Measurements from ENCODE around the gene KCNG4.
"Not testable (repeated sequence)": the region's sequence is repeated elsewhere in the genome, so short reads cannot be mapped to it uniquely, and the experiment has no call there.

KCNG4 gene

GRCh38 chr16:84212631-84213030 is 27.2 kb downstream of the KCNG4 start:
- Histone ChIP-seq H3K27me3 (replicated peaks; ENCODE audit: control insufficient read depth, insufficient read depth, low read length, poor library complexity, severe bottlenecking) (no peaks in the 10 kb centered on the region), H3K4me3 (ENCODE audit: insufficient read depth, low read depth, low read length, poor library complexity, severe bottlenecking) (no peak overlapping the region), H3K4me1 (ENCODE audit: control insufficient read depth, insufficient read depth, low read length, poor library complexity, severe bottlenecking) (no peaks in the 10 kb centered on the region), H3K36me3 (ENCODE audit: control insufficient read depth, insufficient read depth, low read length) (no peaks in the 10 kb centered on the region), H3K9me3 (ENCODE audit: control insufficient read depth, low read length) (no peaks in the 10 kb centered on the region), H3K27ac (ENCODE audit: insufficient read depth, low read length, poor library complexity, severe bottlenecking) (no peak overlapping the region)
- no peak for DNase-seq

- Histone ChIP-seq H3K4me3 (ENCODE audit: insufficient read depth, low read depth, low read length, poor library complexity, severe bottlenecking) (no peak overlapping the region), H3K27ac (ENCODE audit: insufficient read depth, low read length, poor library complexity, severe bottlenecking) (no peak overlapping the region), H3K9me3 (ENCODE audit: control insufficient read depth, low read length) (no peaks in the 10 kb centered on the region), H3K36me3 (ENCODE audit: control insufficient read depth, insufficient read depth, low read length) (no peaks in the 10 kb centered on the region), H3K27me3 (replicated peaks; ENCODE audit: control insufficient read depth, insufficient read depth, low read length, poor library complexity, severe bottlenecking) (no peaks in the 10 kb centered on the region), H3K4me1 (ENCODE audit: control insufficient read depth, insufficient read depth, low read length, poor library complexity, severe bottlenecking) (no peaks in the 10 kb centered on the region)
- no peak for DNase-seq
Measured at GRCh38 chr16:84212154-84212553, 27.7 kb downstream of the KCNG4 start.

DNA sequence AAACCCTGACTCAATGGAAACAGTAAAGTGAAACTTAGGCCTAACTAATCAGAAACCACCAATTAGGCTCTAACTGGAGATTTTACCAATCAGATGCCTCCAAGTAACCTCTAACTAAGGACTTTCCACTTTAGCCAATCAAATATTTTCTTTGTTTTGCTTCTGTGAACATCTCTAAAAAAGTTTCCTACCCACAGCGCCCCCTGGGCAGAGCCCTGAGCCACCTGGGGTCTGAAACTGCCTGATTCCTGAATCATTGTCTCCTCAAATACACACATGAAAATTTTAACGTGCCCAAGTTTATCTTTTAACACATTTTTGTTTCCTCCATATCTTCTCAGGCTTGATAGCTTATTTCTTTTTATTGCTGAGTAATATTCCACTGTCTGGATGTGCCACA is 29.8 kb downstream of the KCNG4 start:
- H3K27me3 ChIP-seq (replicated peaks; ENCODE audit: control insufficient read depth, insufficient read depth, low read length, poor library complexity, severe bottlenecking) = no peaks in the 10 kb centered on the region
- no peak overlapping the region for H3K4me3 ChIP-seq (ENCODE audit: insufficient read depth, low read depth, low read length, poor library complexity, severe bottlenecking)
- H3K9me3 ChIP-seq (ENCODE audit: control insufficient read depth, low read length) = no peaks in the 10 kb centered on the region
- DNase-seq = no peak
- no peak overlapping the region for H3K27ac ChIP-seq (ENCODE audit: insufficient read depth, low read length, poor library complexity, severe bottlenecking)
- no peaks in the 10 kb centered on the region for H3K4me1 ChIP-seq (ENCODE audit: control insufficient read depth, insufficient read depth, low read length, poor library complexity, severe bottlenecking)
- no peaks in the 10 kb centered on the region for H3K36me3 ChIP-seq (ENCODE audit: control insufficient read depth, insufficient read depth, low read length)

GRCh38 chr16:84207879-84208278 is 31.9 kb downstream of the KCNG4 start:
- H3K4me3 ChIP-seq (ENCODE audit: insufficient read depth, low read depth, low read length, poor library complexity, severe bottlenecking) = no peak overlapping the region
- H3K27me3 ChIP-seq (replicated peaks; ENCODE audit: control insufficient read depth, insufficient read depth, low read length, poor library complexity, severe bottlenecking) = no peaks in the 10 kb centered on the region
- no peaks in the 10 kb centered on the region for H3K9me3 ChIP-seq (ENCODE audit: control insufficient read depth, low read length)
- H3K27ac ChIP-seq (ENCODE audit: insufficient read depth, low read length, poor library complexity, severe bottlenecking) = no peak overlapping the region
- no peaks in the 10 kb centered on the region for H3K4me1 ChIP-seq (ENCODE audit: control insufficient read depth, insufficient read depth, low read length, poor library complexity, severe bottlenecking)
- no peaks in the 10 kb centered on the region for H3K36me3 ChIP-seq (ENCODE audit: control insufficient read depth, insufficient read depth, low read length)
- no peak for DNase-seq

GRCh38 chr16:84207251-84207650 is 32.6 kb downstream of the KCNG4 start:
- no peaks in the 10 kb centered on the region for H3K36me3 ChIP-seq (ENCODE audit: control insufficient read depth, insufficient read depth, low read length)
- H3K9me3 ChIP-seq (ENCODE audit: control insufficient read depth, low read length) = no peaks in the 10 kb centered on the region
- H3K4me3 ChIP-seq (ENCODE audit: insufficient read depth, low read depth, low read length, poor library complexity, severe bottlenecking) = no peak overlapping the region
- DNase-seq = no peak
- H3K27ac ChIP-seq (ENCODE audit: insufficient read depth, low read length, poor library complexity, severe bottlenecking) = no peak overlapping the region
- H3K27me3 ChIP-seq (replicated peaks; ENCODE audit: control insufficient read depth, insufficient read depth, low read length, poor library complexity, severe bottlenecking) = no peaks in the 10 kb centered on the region
- H3K4me1 ChIP-seq (ENCODE audit: control insufficient read depth, insufficient read depth, low read length, poor library complexity, severe bottlenecking) = no peaks in the 10 kb centered on the region

DNA sequence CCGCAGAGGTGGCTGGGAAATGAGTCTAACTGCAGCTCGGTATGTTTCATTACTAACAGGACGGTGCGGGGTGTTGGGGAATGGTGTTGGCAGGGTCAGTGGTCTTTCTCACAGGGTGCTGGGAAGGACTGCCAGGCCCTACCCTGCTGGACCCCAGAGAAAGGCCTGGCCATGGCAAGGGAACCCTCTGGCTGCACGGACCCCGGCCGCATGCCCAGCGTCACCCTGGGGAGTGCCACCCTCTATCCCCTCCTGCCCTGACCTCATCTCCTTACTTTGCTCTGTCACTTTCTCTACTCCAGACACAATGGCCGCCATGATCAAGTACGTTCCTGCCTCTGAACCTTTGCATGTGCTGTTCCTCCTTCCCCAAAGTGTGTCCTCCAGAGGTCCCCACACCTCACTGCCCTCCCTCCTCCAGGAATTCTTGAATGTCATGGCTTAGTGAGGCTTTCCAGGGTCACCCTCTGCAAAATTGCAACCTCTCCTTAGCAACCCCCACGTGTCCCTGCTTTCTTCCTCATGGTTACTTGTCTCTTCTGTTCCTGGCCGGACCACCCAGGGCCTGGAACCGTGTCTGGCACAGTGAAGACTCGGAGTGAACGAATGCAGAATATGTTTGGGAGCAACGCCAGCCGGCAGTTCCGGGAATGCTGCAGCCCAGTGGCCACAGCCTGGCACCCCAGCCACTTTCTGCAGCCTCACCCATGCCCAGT is 33.7 kb downstream of the KCNG4 start:
- H3K4me3 ChIP-seq (ENCODE audit: insufficient read depth, low read depth, low read length, poor library complexity, severe bottlenecking) = no peak overlapping the region
- no peaks in the 10 kb centered on the region for H3K27me3 ChIP-seq (replicated peaks; ENCODE audit: control insufficient read depth, insufficient read depth, low read length, poor library complexity, severe bottlenecking)
- no peak overlapping the region for H3K27ac ChIP-seq (ENCODE audit: insufficient read depth, low read length, poor library complexity, severe bottlenecking)
- no peaks in the 10 kb centered on the region for H3K4me1 ChIP-seq (ENCODE audit: control insufficient read depth, insufficient read depth, low read length, poor library complexity, severe bottlenecking)
- H3K36me3 ChIP-seq (ENCODE audit: control insufficient read depth, insufficient read depth, low read length) = no peaks in the 10 kb centered on the region
- no peak for DNase-seq
- H3K9me3 ChIP-seq (ENCODE audit: control insufficient read depth, low read length) = no peaks in the 10 kb centered on the region

DNA sequence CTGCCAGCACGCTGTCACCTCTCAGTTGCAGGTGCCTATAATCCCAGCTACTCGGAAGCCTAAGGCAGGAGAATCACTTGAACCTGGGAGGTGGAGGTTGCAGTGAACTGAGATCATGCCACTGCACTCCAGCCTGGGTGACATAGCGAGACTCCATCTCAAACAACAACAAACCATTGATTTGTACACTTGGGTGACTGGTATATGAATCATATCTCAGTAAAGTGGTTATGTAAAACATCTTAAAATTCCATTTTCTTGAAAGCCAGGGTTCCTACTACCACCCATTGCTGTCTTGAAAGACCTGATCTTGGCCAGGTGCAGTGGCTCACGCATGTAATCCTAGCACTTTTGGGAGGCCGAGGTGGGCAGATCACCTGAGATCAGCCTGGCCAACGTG is 34.7 kb downstream of the KCNG4 start:
- not testable (repeated sequence) for DNase-seq; H3K4me3 ChIP-seq (ENCODE audit: insufficient read depth, low read depth, low read length, poor library complexity, severe bottlenecking); H3K36me3 ChIP-seq (ENCODE audit: control insufficient read depth, insufficient read depth, low read length); H3K9me3 ChIP-seq (ENCODE audit: control insufficient read depth, low read length); H3K27me3 ChIP-seq (replicated peaks; ENCODE audit: control insufficient read depth, insufficient read depth, low read length, poor library complexity, severe bottlenecking); H3K4me1 ChIP-seq (ENCODE audit: control insufficient read depth, insufficient read depth, low read length, poor library complexity, severe bottlenecking); H3K27ac ChIP-seq (ENCODE audit: insufficient read depth, low read length, poor library complexity, severe bottlenecking)

DNA sequence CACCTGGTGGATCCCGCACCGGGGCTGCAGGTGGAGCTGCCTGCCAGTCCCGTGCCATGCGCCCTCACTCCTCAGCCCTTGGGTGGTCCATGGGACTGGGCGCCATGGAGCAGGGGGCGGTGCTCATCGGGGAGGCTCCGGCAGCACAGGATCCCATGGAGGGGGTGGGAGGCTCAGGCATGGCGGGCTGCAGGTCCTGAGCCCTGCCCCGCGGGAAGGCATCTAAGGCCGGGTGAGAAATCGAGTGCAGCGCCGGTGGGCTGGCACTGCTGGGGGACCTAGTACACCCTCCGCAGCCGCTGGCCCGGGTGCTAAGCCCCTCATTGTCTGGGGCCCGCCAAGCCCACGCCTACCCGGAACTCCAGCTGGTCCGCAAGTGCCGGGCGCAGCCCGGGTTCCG is 35.3 kb downstream of the KCNG4 start:
- DNase-seq; H3K4me3 ChIP-seq (ENCODE audit: insufficient read depth, low read depth, low read length, poor library complexity, severe bottlenecking); H3K4me1 ChIP-seq (ENCODE audit: control insufficient read depth, insufficient read depth, low read length, poor library complexity, severe bottlenecking); H3K27ac ChIP-seq (ENCODE audit: insufficient read depth, low read length, poor library complexity, severe bottlenecking); H3K9me3 ChIP-seq (ENCODE audit: control insufficient read depth, low read length); H3K36me3 ChIP-seq (ENCODE audit: control insufficient read depth, insufficient read depth, low read length); H3K27me3 ChIP-seq (replicated peaks; ENCODE audit: control insufficient read depth, insufficient read depth, low read length, poor library complexity, severe bottlenecking): not testable (repeated sequence)

DNA sequence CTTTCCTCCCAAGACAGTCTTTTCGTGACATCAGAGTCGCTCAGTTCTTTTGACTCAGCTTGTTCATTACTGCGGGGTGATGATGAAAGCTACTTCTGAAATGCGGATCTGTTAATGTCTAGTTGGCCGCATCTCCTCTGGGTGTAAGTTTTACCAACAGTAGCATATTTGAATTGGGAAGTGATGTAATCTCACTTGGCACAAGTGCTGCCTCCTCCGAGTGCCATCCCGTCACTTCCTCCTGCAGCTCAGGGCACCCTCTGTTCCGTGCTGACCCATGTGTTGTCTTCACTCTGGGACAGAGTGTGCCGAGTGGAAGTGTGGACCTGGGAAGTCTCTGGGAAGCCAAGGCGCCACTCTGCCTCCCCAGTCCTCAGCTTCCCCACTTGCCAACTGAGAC is 40.0 kb downstream of the KCNG4 start:
- H3K4me1 ChIP-seq (ENCODE audit: control insufficient read depth, insufficient read depth, low read length, poor library complexity, severe bottlenecking) = no peaks in the 10 kb centered on the region
- no peak overlapping the region for H3K4me3 ChIP-seq (ENCODE audit: insufficient read depth, low read depth, low read length, poor library complexity, severe bottlenecking)
- no peak overlapping the region for H3K27ac ChIP-seq (ENCODE audit: insufficient read depth, low read length, poor library complexity, severe bottlenecking)
- no peak for DNase-seq
- no peaks in the 10 kb centered on the region for H3K9me3 ChIP-seq (ENCODE audit: control insufficient read depth, low read length)
- H3K27me3 ChIP-seq (replicated peaks; ENCODE audit: control insufficient read depth, insufficient read depth, low read length, poor library complexity, severe bottlenecking) = no peaks in the 10 kb centered on the region
- H3K36me3 ChIP-seq (ENCODE audit: control insufficient read depth, insufficient read depth, low read length) = no peaks in the 10 kb centered on the region

DNA sequence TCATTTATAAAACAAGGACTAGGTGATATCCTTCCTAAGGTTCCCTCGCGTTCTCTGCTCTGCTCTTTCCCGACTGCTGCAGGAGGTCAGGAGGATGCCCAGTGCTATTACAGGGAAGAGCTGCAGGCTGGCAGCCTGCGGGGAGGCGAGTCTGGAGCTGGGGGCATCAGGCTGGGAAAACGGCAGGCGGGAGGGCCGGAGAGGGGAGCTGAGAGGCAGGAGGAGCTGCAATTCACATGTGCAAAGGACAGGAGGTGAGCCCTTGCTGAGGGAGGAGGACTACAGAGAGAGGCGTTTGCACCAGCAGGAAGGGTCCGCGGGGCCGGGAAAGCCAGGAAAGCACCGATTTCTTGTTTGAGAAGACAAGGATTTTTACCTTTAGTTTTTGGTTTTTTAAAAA is 40.7 kb downstream of the KCNG4 start:
- no peaks in the 10 kb centered on the region for H3K9me3 ChIP-seq (ENCODE audit: control insufficient read depth, low read length)

More for the DNA sequence above, 40.7 kb downstream of the KCNG4 start:
- peaks cover 3% of the 10 kb centered on the region for H3K4me1 ChIP-seq (ENCODE audit: control insufficient read depth, insufficient read depth, low read length, poor library complexity, severe bottlenecking)
- DNase-seq = no peak
- H3K27ac ChIP-seq (ENCODE audit: insufficient read depth, low read length, poor library complexity, severe bottlenecking) = no peak overlapping the region
- no peaks in the 10 kb centered on the region for H3K27me3 ChIP-seq (replicated peaks; ENCODE audit: control insufficient read depth, insufficient read depth, low read length, poor library complexity, severe bottlenecking)
- H3K4me3 ChIP-seq (ENCODE audit: insufficient read depth, low read depth, low read length, poor library complexity, severe bottlenecking) = no peak overlapping the region
- H3K36me3 ChIP-seq (ENCODE audit: control insufficient read depth, insufficient read depth, low read length) = no peaks in the 10 kb centered on the region
